GM18508 (cell line): ENCODE data around the gene ZNF225.
"Not testable (repeated sequence)": the region's sequence is repeated elsewhere in the genome, so short reads cannot be mapped to it uniquely, and the experiment has no call there.

Experiments used
- ATAC-seq: cut with Tn5 transposase; IDR thresholded peaks from one replicate; pipeline ENCODE4 v1.9.1; 2021; ENCODE audit warnings: moderate number of reproducible peaks; ENCODE audit not compliant: insufficient read depth, unreplicated experiment

ZNF225 gene

DNA sequence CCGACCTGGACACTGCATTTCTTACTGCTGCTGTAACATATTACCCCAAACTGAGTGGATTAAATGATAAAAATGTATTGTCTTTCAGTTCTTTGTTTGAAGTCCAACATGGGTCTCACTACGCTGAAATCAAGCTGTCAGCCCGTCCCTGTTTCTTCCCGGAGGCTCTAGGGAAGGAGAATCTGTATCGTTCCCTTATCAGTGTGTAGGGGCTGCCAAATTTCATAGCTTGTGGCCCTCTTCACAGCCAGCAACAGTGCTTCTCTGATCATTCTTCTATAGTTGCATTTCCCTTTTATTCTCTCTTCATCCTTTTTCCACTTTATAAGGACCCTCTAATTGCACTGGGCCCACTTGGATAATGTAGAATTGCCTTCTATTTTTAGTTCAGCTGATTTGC, 38.3 kb downstream of the ZNF225 start:
- no peak for ATAC-seq

DNA sequence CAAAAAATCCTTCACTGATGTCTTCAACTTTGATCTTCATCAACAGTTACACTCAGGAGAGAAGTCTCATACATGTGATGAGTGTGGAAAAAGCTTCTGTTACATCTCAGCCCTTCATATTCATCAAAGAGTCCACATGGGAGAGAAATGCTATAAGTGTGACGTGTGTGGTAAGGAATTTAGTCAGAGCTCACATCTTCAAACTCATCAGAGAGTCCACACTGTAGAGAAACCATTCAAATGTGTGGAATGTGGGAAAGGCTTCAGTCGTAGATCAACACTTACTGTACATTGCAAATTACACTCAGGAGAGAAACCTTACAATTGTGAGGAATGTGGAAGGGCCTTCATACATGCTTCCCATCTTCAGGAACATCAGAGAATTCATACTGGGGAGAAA, 43.3 kb downstream of the ZNF225 start:
- ATAC-seq, result no peak

DNA sequence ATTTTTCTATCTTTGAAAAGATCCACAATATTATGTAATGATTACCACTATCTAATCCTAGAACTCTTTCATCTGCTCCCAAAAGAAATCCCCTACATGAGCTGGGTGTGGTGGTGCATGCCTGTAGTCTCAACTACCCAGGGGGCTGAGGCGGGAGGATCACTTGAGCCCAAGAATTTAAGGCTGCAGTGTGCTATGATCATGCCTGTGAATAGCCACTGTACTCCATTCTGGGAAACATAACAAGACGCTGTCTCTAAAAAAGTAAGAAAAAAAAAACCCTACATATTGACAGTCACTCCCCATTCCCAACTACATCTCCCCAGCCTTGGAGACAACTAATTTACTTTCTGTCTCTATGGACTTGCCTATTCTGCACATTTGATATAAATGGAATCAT, 50.6 kb downstream of the ZNF225 start:
- no peak for ATAC-seq

DNA sequence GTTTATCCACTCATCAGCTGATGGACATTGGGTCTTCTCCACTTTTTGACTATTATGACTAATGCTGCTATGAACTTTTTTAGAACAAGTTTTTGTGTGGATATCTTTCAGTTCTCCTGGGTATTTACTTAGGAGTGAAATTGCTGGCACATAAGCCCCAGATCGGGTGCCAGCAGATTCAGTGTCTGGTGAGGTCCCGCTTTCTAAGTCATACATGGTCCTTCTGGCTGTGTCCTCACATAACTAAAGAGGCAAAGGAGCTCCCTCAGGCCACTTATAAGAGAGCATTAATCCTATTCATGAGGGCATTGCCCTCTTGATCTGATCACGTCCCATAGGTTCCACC, 51.1 kb downstream of the ZNF225 start:
- no peak for ATAC-seq

DNA sequence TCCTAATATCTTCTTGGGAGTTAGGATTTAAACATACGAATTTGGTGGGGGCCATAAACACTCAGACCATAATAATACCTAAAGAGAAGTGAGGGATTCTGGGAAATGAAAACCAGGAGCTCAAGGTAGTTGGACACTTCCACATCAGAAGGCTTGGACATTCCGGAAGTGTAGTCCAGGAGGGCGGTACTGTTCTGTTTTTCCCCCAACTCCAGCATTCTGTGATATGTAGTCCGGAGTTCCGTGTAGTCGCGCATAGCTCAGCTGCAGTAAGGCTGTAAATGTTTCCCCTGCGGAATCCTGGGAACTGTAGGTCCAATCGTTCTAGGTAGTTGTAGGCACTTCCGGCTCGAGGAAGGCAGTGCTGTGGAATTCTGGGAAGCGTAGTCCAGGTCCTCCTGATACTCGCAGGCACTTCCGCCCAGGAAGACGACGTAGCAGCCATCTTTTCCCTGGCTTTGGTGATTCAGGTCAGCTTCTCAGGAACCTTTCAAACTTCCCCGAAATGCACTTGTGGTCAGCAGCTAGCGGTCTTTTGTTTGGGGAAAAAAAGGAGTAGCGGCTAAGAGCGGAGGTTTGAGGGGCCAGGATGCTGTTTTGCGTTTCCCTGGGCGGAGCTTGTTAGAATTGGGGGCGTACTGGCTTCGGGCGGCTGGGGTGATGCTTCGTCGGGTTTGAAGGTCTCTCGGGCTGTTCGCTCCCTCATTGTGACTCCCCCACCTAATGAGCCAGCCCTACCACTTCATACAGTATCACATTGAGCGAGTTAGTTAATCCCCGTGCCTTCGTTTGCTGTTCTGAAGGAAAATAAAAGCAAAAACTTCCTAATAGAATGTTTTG, 51.7 kb downstream of the ZNF225 start, which contains the start of gene ZNF226:
Gene ZNF226 (plus strand): TSS at position 428 of the 840 bp plus-strand sequence. CDS start 4,981 bp downstream, outside the sequence.
- ATAC-seq, result peak; percentile 66

DNA sequence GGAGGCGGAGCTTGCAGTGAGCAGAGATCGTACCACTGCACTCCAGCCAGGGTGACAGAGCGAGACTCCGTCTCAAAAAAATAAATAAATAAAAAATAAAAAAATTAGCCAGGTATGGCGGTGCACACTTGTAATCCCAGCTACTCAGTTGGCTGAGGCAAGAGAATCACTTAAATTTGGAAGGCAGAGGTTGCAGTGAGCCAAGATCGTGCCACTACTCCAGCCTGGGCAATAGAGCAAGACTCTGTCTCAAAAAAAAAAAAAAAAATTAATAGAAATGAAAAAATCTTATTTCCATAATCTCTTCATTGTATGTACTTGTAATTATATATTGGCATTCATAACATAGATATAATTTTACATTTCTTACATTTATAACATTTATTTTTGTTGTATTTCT, 57.5 kb downstream of the ZNF225 start:
- not testable (repeated sequence) for ATAC-seq

DNA sequence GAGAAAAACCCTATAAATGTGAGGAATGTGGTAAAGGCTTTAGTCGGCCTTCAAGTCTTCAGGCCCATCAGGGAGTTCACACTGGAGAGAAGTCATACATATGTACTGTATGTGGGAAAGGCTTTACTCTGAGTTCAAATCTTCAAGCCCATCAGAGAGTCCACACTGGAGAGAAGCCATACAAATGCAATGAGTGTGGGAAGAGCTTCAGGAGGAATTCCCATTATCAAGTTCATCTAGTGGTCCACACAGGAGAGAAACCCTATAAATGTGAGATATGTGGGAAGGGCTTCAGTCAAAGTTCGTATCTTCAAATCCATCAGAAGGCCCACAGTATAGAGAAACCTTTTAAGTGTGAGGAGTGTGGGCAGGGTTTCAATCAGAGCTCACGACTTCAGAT, 63.4 kb downstream of the ZNF225 start:
- no peak for ATAC-seq

DNA sequence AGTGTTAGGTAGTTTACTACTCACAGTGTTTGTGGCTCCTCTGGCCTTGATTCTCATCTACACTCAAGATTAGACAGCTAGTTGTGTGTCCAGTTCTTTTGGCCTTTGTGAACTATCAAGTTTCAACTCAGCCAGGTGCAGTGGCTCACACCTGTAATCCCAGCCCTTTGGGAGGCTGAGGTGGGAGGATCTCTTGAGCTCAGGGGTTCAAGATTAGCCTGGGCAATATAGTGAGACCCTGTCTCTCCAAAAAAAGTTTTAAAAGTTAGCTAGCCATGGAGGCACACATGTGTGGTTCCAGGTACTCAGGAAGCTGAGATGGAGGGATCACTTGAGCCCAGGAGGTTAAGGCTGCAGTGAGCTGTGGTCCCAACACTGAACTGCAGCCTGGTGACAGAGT, 67.8 kb downstream of the ZNF225 start:
- no peak for ATAC-seq

DNA sequence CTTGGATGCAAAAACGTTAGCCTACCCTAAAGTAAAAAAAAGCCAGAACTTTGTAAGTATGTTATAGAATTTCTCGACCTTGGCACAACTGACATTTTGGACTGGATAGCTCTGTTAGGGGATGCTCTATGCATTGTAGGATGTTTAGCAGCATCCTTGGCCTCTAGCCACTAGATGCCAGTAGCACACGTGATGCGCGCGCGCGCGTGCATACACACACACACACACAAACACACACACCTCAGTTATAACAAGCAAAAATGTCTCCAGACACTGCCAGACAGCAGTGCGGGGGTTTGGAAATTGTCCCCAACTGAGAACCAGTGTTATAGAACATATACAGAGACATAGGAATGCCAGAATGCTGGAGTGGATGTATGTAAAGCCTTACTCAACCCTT, 68.9 kb downstream of the ZNF225 start:
- ATAC-seq, result no peak
